Suprapubic skin (tissue), 4 donors: Measurements from ENCODE around the gene CACNA2D1. TPM values are rescaled to one million over a fixed set of nuclear protein-coding genes. Genes with fewer than 3 reads are reported as not detected.

ENCODE experiments used
- DNase-seq, 2 donors: peaks; one replicate each; pipeline ENCODE4 v3.0.0-alpha.2; 2019; ENCODE audit warnings: low spot score in 2 of 2
- H3K27ac ChIP-seq: fragments of 200-600 bp; sonication (generic); one replicate; pipeline ENCODE4 v1.5.1; 2019
- H3K27me3 ChIP-seq: fragments of 200-600 bp; sonication (generic); one replicate; pipeline ENCODE4 v1.5.1; 2019
- H3K36me3 ChIP-seq: fragments of 200-600 bp; sonication (generic); one replicate; pipeline ENCODE4 v1.5.1; 2019
- H3K4me1 ChIP-seq: fragments of 200-600 bp; sonication (generic); one replicate; pipeline ENCODE4 v1.5.1; 2019
- H3K4me3 ChIP-seq: fragments of 200-600 bp; sonication (generic); one replicate; pipeline ENCODE4 v1.5.1; 2019; ENCODE audit warnings: mild to moderate bottlenecking
- H3K9me3 ChIP-seq: fragments of 200-600 bp; sonication (generic); one replicate; pipeline ENCODE4 v1.5.1; 2019
- CTCF ChIP-seq, 2 donors: fragments of 200-600 bp in 1 of 2; fragments of 450-650 bp in 1 of 2; sonication (generic) in 1 of 2; IDR thresholded peaks; one replicate each; pipeline ENCODE4 v1.5.1; 2016 to 2019; ENCODE audit warnings: antibody characterized with exemption in 2 of 2, mild to moderate bottlenecking in 1 of 2, moderate library complexity in 1 of 2
- EP300 ChIP-seq: sonication (generic); formaldehyde crosslinking; IDR thresholded peaks from one replicate; pipeline ENCODE4 v1.6.1; 2017; ENCODE audit warnings: antibody characterized with exemption
- POLR2A ChIP-seq, 2 donors: fragments of 450-650 bp; IDR thresholded peaks; one replicate each; pipeline ENCODE4 v1.6.1; 2017; ENCODE audit warnings: antibody characterized with exemption in 2 of 2, mild to moderate bottlenecking in 2 of 2, moderate library complexity in 2 of 2
- POLR2AphosphoS5 ChIP-seq, 3 donors: sonication (generic); formaldehyde crosslinking; IDR thresholded peaks; one replicate each; pipeline ENCODE4 v1.6.1; 2017; ENCODE audit warnings: antibody characterized with exemption in 3 of 3
- WGBS: methylation state at CpG from one replicate; pipeline ENCODE4 v1.1.5; 2018; 5-methylcytosine and 5-hydroxymethylcytosine counted together
- total RNA-seq, 4 donors: library from RNA; depleted of rRNA; stranded (reverse); fragments of >200 nt; gene quantifications; one replicate each; pipeline ENCODE4 v1.1.0, GENCODE V29; 2016

CACNA2D1 gene
- total RNA-seq, 4 donors from 2014 or later: 9.3 to 16.9 (median 10.6) TPM

GRCh38 chr7:81944058-81944457, 499.5 kb downstream of the CACNA2D1 start:
- 73% methylated on average over 2 of the region's 2 CpGs for WGBS
- no peaks in the 10 kb centered on the region for H3K27me3 ChIP-seq
- DNase-seq: no peak
- no peak overlapping the region for H3K27ac ChIP-seq
- TF ChIP-seq POLR2AphosphoS5 (IDR thresholded peaks at IDR 0.05) (no peak), POLR2A (IDR thresholded peaks at IDR 0.05) (no peak), EP300 (no peak), CTCF (IDR thresholded peaks at IDR 0.05) (no peak)
- H3K4me3 ChIP-seq: no peak overlapping the region
- no peaks in the 10 kb centered on the region for H3K4me1 ChIP-seq
- H3K9me3 ChIP-seq: no peaks in the 10 kb centered on the region
- H3K36me3 ChIP-seq: no peaks in the 10 kb centered on the region

- Histone ChIP-seq H3K4me3 (no peak overlapping the region), H3K27me3 (no peaks in the 10 kb centered on the region), H3K27ac (no peak overlapping the region), H3K4me1 (no peaks in the 10 kb centered on the region), H3K36me3 (no peaks in the 10 kb centered on the region), H3K9me3 (no peaks in the 10 kb centered on the region)
- TF ChIP-seq POLR2AphosphoS5 (IDR thresholded peaks at IDR 0.05): no peak
- TF ChIP-seq CTCF (IDR thresholded peaks at IDR 0.05): no peak
- TF ChIP-seq EP300: no peak
- no peak for TF ChIP-seq POLR2A (IDR thresholded peaks at IDR 0.05)
- no peak for DNase-seq
Measured at GRCh38 chr7:81937091-81937490, 506.5 kb downstream of the CACNA2D1 start.

DNA sequence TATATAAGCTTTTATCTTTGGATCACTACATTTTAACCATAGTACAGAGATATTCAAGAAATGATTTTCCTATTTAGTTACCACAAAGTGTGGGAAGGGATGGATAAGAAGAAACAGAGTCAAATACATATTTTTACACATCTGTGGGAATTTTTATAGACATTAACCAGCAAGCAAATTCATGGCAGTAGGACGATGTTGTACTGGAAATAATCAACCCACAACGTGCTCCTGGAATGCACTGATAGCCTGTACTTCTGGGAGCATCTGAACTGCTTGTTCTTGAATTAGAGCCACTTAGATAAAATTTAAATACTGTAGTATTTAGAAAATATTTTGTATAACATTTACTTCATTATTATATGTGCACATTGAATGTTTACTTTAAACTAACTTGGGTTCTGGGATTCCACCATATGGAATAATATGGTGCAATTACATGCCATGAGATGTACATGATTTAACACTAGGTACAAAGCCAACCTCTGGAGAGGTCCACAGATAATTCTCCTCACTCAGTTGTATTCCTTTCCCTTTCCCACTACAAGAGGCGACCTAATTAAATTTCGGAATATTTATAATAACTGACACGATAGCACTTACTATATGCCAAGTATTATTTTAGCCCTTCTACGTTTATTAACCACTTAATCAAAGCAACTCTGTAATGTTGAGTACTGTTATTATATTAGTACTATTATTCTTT, 508.8 kb downstream of the CACNA2D1 start:
- Histone ChIP-seq H3K9me3 (no peaks in the 10 kb centered on the region), H3K4me3 (no peak overlapping the region), H3K36me3 (no peaks in the 10 kb centered on the region), H3K4me1 (no peaks in the 10 kb centered on the region), H3K27me3 (no peaks in the 10 kb centered on the region), H3K27ac (no peak overlapping the region)
- TF ChIP-seq POLR2AphosphoS5 (IDR thresholded peaks at IDR 0.05): no peak
- TF ChIP-seq CTCF (IDR thresholded peaks at IDR 0.05): no peak
- TF ChIP-seq POLR2A (IDR thresholded peaks at IDR 0.05): no peak
- TF ChIP-seq EP300: no peak
- DNase-seq: no peak
- 73% methylated on average over 6 of the region's 6 CpGs for WGBS

DNA sequence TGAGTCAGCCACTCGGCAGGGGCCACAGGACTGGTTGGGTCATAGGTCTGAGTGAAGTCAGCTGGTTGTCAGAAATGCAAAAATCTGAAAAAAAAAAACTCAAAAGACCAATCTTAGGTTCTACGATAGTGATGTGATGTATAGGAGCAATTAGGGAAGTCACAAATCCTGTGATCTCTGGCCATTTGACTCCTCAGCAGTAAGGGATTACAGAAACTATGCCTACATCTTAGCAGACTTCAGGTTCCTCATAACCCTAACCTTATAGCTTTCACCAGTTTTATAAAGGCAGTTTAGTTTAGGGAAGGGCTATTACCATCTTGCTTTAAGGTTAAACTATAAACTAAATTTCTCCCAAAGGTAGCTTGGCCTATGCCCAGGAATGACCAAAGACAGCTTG, 510.6 kb downstream of the CACNA2D1 start:
- Histone ChIP-seq H3K4me3 (no peak overlapping the region), H3K4me1 (no peaks in the 10 kb centered on the region), H3K9me3 (no peaks in the 10 kb centered on the region), H3K27me3 (no peaks in the 10 kb centered on the region), H3K36me3 (no peaks in the 10 kb centered on the region), H3K27ac (no peak overlapping the region)
- no peak for DNase-seq
- 89% methylated on average over 2 of the region's 2 CpGs for WGBS
- no peak for TF ChIP-seq POLR2AphosphoS5 (IDR thresholded peaks at IDR 0.05)
- TF ChIP-seq CTCF (IDR thresholded peaks at IDR 0.05): no peak
- TF ChIP-seq EP300: no peak
- no peak for TF ChIP-seq POLR2A (IDR thresholded peaks at IDR 0.05)

DNA sequence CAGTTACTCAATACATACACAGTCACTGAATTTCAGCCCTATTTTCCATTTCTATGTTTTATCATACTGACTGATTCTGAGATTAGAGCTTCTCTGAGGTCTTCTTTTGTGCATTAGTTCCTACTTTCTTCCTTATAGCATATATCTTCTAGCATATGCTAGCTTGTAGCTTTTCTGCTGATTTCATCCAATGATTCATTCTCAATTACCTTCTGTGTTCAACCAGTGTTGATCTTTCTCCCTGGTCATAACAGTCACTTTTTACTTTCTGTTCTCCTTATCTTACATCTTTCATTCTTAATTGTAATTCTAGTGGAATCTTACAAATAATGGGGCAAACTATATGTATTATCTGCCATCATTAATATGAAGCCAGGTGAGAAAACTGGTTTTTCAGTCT, 514.2 kb downstream of the CACNA2D1 start:
- H3K27ac ChIP-seq: no peak overlapping the region
- H3K9me3 ChIP-seq: no peaks in the 10 kb centered on the region
- H3K36me3 ChIP-seq: no peaks in the 10 kb centered on the region
- TF ChIP-seq POLR2AphosphoS5 (IDR thresholded peaks at IDR 0.05) (no peak), EP300 (no peak), CTCF (IDR thresholded peaks at IDR 0.05) (no peak), POLR2A (IDR thresholded peaks at IDR 0.05) (no peak)
- no peaks in the 10 kb centered on the region for H3K27me3 ChIP-seq
- H3K4me1 ChIP-seq: no peaks in the 10 kb centered on the region
- no peak overlapping the region for H3K4me3 ChIP-seq
- DNase-seq: no peak
